Stomach (tissue), 9 donors: ENCODE data around the gene CCDC149. TPM values are rescaled to one million over a fixed set of nuclear protein-coding genes. Genes with fewer than 3 reads are reported as not detected.
"Not testable (repeated sequence)": the region's sequence is repeated elsewhere in the genome, so short reads cannot be mapped to it uniquely, and the experiment has no call there.

Experiments used
- DNase-seq, 2 donors: peaks; one replicate each; pipeline versions ENCODE4 v3.0.0 to v3.0.0-alpha.2; 2013 to 2019
- H3K27ac ChIP-seq, 5 donors: fragments of 200-600 bp in 4 of 5; sonication (generic) in 4 of 5; one replicate each; pipeline ENCODE4 v1.5.1; 2013 to 2019; ENCODE audit warnings: mild to moderate bottlenecking in 1 of 5, moderate library complexity in 1 of 5
- H3K27me3 ChIP-seq, 3 donors: fragments of 200-600 bp; sonication (generic); one replicate each; pipeline ENCODE4 v1.5.1; 2017 to 2019; ENCODE audit warnings: mixed run types in 1 of 3
- H3K36me3 ChIP-seq, 4 donors: fragments of 200-600 bp; sonication (generic); 1 replicate in 3 of 4; 2 replicates in 1 of 4; pipeline ENCODE4 v1.5.1; 2016 to 2019
- H3K4me1 ChIP-seq, 4 donors: fragments of 200-600 bp; sonication (generic); one replicate each; pipeline ENCODE4 v1.5.1; 2016 to 2019
- H3K4me3 ChIP-seq, 4 donors: fragments of 200-600 bp; sonication (generic) in 3 of 4; one replicate each; pipeline ENCODE4 v1.5.1; 2016 to 2019; ENCODE audit warnings: mild to moderate bottlenecking in 1 of 4
- H3K9me3 ChIP-seq, 4 donors: fragments of 200-600 bp; sonication (generic); one replicate each; pipeline ENCODE4 v1.5.1; 2016 to 2019
- EP300 ChIP-seq: sonication (generic); formaldehyde crosslinking; IDR thresholded peaks from one replicate; pipeline ENCODE4 v1.6.1; 2017; ENCODE audit warnings: antibody characterized with exemption
- POLR2A ChIP-seq, 4 donors: fragments of 450-650 bp; IDR thresholded peaks; one replicate each; pipeline ENCODE4 v1.6.1; 2016; ENCODE audit warnings: antibody characterized with exemption in 4 of 4, control low read depth in 2 of 4, mild to moderate bottlenecking in 1 of 4, moderate library complexity in 1 of 4
- POLR2AphosphoS5 ChIP-seq, 3 donors: sonication (generic); formaldehyde crosslinking; IDR thresholded peaks; one replicate each; pipeline ENCODE4 v1.6.1; 2016; ENCODE audit warnings: antibody characterized with exemption in 3 of 3
- WGBS, 5 donors: extraction: QIAGEN DNeasy Blood & Tissue Kit in 3 of 5; methylation state at CpG; one replicate each; pipeline versions ENCODE4 v1.1.5 to v1.1.7; 2013 to 2018; 5-methylcytosine and 5-hydroxymethylcytosine counted together
- intact Hi-C: fragments of 100-400 bp; cut with DNase I; formaldehyde crosslinking; loops from one replicate; pipeline ENCODE4 v1.15.1; 2023; ENCODE audit warnings: low total_unique reads
- polyA plus RNA-seq, 3 donors: library from polyadenylated mRNA; stranded (reverse); fragments of 200-250 nt; gene quantifications; one replicate each; pipeline ENCODE4 v1.2.3, GENCODE V29; 2013
- total RNA-seq, 5 donors: library from RNA; depleted of rRNA; stranded (reverse); fragments of >200 nt; gene quantifications; one replicate each; pipeline versions ENCODE4 v1.1.0 to v1.2.3, GENCODE V29; 2014 to 2016
- TF ChIP-seq, protein P1 (sequence below), 7 experiments: fragments of 450-650 bp in 4 of 7; fragments of 200-600 bp in 3 of 7; sonication (generic) in 3 of 7; IDR thresholded peaks; one replicate each; pipeline ENCODE4 v1.5.1; 2016 to 2019; ENCODE audit warnings: antibody characterized with exemption in 7 of 7, control low read depth in 2 of 7, mild to moderate bottlenecking in 1 of 7
- donor health status: healthy with polysubstance abuse.
- donor health status: Bipolar disorder and iron deficiency.
- donor health status: healthy.

The CCDC149 gene
- total and polyA plus RNA-seq, 8 donors, result 7.0 to 70.6 (median 16.9) TPM

DNA sequence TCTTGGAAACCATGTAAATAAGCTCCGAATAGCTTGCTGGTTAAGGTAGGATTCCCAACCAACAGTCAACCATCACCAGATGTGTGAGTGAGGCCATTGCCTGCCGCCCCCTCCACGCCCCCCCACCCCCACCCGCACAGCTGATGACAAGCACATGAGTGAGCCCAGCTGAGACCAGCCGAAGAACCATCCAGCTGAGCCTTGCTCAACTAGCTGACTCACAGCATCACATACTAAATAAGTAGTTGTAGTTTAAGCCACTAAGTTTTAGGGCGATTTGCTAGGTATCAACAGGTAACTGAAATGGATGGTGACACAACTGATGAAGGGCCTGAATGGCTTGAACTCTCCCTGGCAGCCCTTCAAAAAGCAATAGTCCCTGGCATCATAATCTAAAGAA, 1.6 kb upstream of the CCDC149 start:
- Histone ChIP-seq H3K4me1 (peaks cover 5 to 21% (median 12%) of the 10 kb centered on the region in 4 donors), H3K9me3 (peaks cover 0 to 6% (median 5%) of the 10 kb centered on the region in 4 donors), H3K27ac (no peak overlapping the region), H3K27me3 (no peaks in the 10 kb centered on the region), H3K36me3 (peaks cover 0 to 14% (median 12%) of the 10 kb centered on the region in 4 donors), H3K4me3 (no peak overlapping the region)
- intact Hi-C loops, result no loop called here
- WGBS, 5 donors, result 73 to 93% (median 89%) methylated on average over 6 of the region's 6 CpGs
- TF ChIP-seq POLR2AphosphoS5 (IDR thresholded peaks at IDR 0.05) (no peak), POLR2A (IDR thresholded peaks at IDR 0.05) (no peak), EP300 (no peak)
- TF ChIP-seq, protein P1, sequence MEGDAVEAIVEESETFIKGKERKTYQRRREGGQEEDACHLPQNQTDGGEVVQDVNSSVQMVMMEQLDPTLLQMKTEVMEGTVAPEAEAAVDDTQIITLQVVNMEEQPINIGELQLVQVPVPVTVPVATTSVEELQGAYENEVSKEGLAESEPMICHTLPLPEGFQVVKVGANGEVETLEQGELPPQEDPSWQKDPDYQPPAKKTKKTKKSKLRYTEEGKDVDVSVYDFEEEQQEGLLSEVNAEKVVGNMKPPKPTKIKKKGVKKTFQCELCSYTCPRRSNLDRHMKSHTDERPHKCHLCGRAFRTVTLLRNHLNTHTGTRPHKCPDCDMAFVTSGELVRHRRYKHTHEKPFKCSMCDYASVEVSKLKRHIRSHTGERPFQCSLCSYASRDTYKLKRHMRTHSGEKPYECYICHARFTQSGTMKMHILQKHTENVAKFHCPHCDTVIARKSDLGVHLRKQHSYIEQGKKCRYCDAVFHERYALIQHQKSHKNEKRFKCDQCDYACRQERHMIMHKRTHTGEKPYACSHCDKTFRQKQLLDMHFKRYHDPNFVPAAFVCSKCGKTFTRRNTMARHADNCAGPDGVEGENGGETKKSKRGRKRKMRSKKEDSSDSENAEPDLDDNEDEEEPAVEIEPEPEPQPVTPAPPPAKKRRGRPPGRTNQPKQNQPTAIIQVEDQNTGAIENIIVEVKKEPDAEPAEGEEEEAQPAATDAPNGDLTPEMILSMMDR (IDR thresholded peaks at IDR 0.05), result no peak
- no peak for DNase-seq

DNA sequence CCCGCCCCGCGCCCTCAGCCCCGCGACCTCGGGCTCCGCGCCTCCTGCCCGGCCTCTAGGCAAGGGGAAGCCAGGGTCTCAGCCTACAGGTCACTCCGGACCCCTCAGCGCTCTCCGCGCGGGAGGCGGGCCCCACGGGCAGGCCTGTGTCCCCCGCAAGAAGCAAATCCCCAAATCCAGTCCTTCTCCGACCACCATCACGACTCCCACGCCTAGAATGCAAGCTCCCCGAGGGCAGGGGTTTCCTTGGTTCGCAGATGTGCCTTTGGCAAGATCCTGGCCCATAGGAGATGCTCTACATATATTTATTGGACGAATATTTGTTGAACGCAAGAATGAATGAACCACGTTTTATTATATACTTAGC, 260 bp upstream of the CCDC149 start:
- Histone ChIP-seq H3K4me1 (peaks cover 5 to 21% (median 12%) of the 10 kb centered on the region in 4 donors), H3K9me3 (peaks cover 0 to 11% (median 9%) of the 10 kb centered on the region in 4 donors), H3K4me3 (peak overlapping the region; percentile 56 to 73 (median 64)), H3K27me3 (no peaks in the 10 kb centered on the region), H3K36me3 (peaks cover 0 to 27% (median 26%) of the 10 kb centered on the region in 4 donors), H3K27ac (peak overlapping the region; percentile 82 to 98 (median 89))
- no peak for DNase-seq
- 18 to 40% (median 25%) methylated on average over 9 to 25 of the region's 25 CpGs for WGBS, 5 donors
- intact Hi-C loops, result no loop called here
- TF ChIP-seq POLR2A (IDR thresholded peaks at IDR 0.05) (no peak), EP300 (no peak), POLR2AphosphoS5 (IDR thresholded peaks at IDR 0.05) (no peak)
- TF ChIP-seq, protein P1 (IDR thresholded peaks at IDR 0.05), result no peak

DNA sequence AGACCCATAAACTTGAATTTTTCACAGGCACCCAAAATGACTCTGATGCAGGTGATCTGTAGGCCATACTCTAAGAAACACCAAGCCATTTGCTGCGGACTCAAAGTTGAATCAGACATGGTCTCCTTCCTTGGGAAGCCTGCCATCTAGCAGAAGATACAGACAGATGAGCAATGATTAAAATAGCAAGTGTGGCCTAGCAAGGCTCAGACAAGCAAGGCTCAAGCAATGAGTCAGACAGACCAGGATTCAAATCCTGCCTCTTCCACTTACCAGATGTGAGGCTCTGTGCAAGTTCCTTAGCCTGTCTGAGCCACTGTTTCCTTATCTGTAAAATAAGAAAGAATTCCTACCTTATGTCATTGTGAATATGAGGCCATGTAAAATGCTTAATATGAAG, 2.3 kb downstream of the CCDC149 start:
- H3K36me3 ChIP-seq, result peaks cover 0 to 39% (median 33%) of the 10 kb centered on the region in 4 donors
- WGBS, 5 donors, result 94 to 100% (median 98%) methylated on average over 1 of the region's 1 CpG
- H3K4me3 ChIP-seq, result no peak overlapping the region
- no peak for DNase-seq
- H3K4me1 ChIP-seq, result peaks cover 5 to 21% (median 12%) of the 10 kb centered on the region in 4 donors
- no peak for TF ChIP-seq POLR2AphosphoS5 (IDR thresholded peaks at IDR 0.05)
- H3K27me3 ChIP-seq, result no peaks in the 10 kb centered on the region
- peak overlapping the region in 1 of 5 donors; percentile 82 for H3K27ac ChIP-seq
- H3K9me3 ChIP-seq, result peaks cover 0 to 11% (median 9%) of the 10 kb centered on the region in 4 donors
- intact Hi-C loops, result no loop called here

DNA sequence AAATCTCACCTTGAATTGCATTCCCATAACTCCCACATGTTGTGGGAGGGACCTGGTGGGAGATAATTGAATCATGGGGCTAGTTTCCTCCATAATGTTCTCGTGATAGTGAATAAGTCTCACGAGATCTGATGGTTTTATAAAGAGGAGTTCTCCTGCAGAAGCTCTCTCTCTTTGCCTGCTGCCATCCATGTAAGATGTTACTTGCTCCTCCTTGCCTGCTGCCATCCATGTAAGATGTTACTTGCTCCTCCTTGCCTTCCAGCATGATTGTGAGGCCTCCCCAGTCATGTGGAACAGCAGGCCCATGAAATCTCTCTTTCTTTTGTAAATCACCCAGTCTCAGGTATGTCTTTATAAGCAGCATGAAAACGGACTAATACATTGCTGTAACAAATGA, 3.2 kb downstream of the CCDC149 start:
- 90 to 97% (median 93%) methylated on average over 3 of the region's 3 CpGs for WGBS, 5 donors
- H3K4me3 ChIP-seq, DNase-seq, H3K27me3 ChIP-seq, H3K27ac ChIP-seq, intact Hi-C loops: not testable (repeated sequence)
- H3K36me3 ChIP-seq, result peaks cover 0 to 39% (median 33%) of the 10 kb centered on the region in 4 donors
- H3K4me1 ChIP-seq, result peaks cover 5 to 21% (median 12%) of the 10 kb centered on the region in 4 donors
- peaks cover 0 to 11% (median 9%) of the 10 kb centered on the region in 4 donors for H3K9me3 ChIP-seq

DNA sequence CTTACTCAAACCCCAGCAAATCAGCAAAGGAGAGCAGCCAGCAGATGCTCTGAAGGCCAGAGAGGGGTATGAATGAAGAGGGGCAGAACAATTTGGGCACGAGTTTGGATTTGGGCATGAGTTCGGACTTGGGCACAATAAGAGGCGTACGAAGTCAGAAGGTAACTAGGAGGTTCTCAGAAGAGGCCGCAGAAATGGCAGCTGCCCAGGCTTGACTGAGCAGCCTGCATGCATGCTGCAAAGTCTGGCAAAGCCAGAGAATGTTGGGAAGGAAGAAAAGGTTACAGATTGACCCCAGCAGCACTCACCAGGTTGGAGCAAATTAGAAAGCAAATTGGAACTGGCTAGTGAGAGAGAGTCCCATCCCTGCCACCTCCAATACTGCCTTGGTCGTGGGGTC, 15.2 kb downstream of the CCDC149 start:
- H3K4me1 ChIP-seq, result peaks cover 0 to 18% (median 9%) of the 10 kb centered on the region in 4 donors
- H3K4me3 ChIP-seq, result no peak overlapping the region
- no peak overlapping the region for H3K27ac ChIP-seq
- DNase-seq, result no peak
- no peaks in the 10 kb centered on the region for H3K9me3 ChIP-seq
- TF ChIP-seq POLR2AphosphoS5 (IDR thresholded peaks at IDR 0.05), result no peak
- TF ChIP-seq, protein P1 (IDR thresholded peaks at IDR 0.05), result no peak
- no peak for TF ChIP-seq POLR2A (IDR thresholded peaks at IDR 0.05)
- no peak for TF ChIP-seq EP300
- H3K36me3 ChIP-seq, result peaks cover 0 to 19% (median 14%) of the 10 kb centered on the region in 4 donors
- no peaks in the 10 kb centered on the region for H3K27me3 ChIP-seq
- intact Hi-C loops, result no loop called here
- WGBS, 5 donors, result 81 to 91% (median 88%) methylated on average over 6 of the region's 6 CpGs
